Upper lobe of right lung (tissue), 1 donor: ENCODE results near the gene FAM163B. TPM values are rescaled to one million over a fixed set of nuclear protein-coding genes. Genes with fewer than 3 reads are reported as not detected.

Source experiments
- ATAC-seq: fragments of 200-7000 bp; cut with Tn5 transposase; one replicate; pipeline ENCODE4 v1.9.1; 2020; ENCODE audit warnings: mild to moderate bottlenecking, moderate library complexity
- DNase-seq: peaks from one replicate; pipeline ENCODE4 v3.0.0-alpha.2; 2020
- H3K27ac ChIP-seq: fragments of 200-600 bp; one replicate; pipeline ENCODE4 v1.8.0; 2022
- H3K27me3 ChIP-seq: fragments of 200-600 bp; one replicate; pipeline ENCODE4 v1.8.0; 2022; ENCODE audit warnings: mild to moderate bottlenecking
- H3K36me3 ChIP-seq: fragments of 200-600 bp; one replicate; pipeline ENCODE4 v1.8.0; 2022
- H3K4me1 ChIP-seq: fragments of 200-600 bp; one replicate; pipeline ENCODE4 v1.8.0; 2022
- H3K4me3 ChIP-seq: fragments of 200-600 bp; one replicate; pipeline ENCODE4 v1.8.0; 2022; ENCODE audit warnings: mild to moderate bottlenecking
- H3K9me3 ChIP-seq: fragments of 200-600 bp; one replicate; pipeline ENCODE4 v1.8.0; 2022
- intact Hi-C: fragments of 100-400 bp; cut with DNase I; formaldehyde crosslinking; loops from one replicate; pipeline ENCODE4 v1.11.0; 2022
- total RNA-seq: library from RNA; stranded (reverse); fragmentation: NEBNext Ultra II Directional; extraction: Animal tissue kit (Norgen Biotek cat#: 25700); gene quantifications from one replicate; pipeline ENCODE4 v1.2.1, GENCODE V29; 2021
- TF ChIP-seq, protein P1 (sequence below): fragments of 200-600 bp; IDR thresholded peaks from one replicate; pipeline ENCODE4 v1.8.0; 2022; ENCODE audit warnings: antibody characterized with exemption
- donor health status: DM: no; HTN: yes; CAD: no; lungs with severe emphysema.

Gene FAM163B
- total RNA-seq, 1 donor from 2014 or later, result not detected

DNA sequence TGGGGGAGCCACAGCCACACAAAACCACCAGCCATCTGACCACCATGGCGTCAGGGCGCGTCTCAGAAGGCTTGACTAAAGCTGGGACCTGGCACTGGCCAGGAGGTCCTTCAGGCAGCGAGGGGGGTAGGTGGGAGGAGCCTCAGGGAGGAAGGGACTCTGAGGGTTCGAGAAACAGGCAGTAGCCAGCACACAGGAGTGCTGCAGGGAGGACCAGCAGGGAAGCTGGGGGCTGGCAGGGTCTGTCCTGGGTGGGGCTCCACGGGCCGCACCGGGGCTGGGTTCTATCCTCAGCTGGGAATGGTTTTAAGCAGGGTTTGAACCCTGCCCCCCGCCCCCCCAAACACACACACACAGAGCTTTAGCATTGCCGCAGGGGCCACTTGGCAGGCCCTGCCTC, 7.4 kb downstream of the FAM163B start:
- H3K36me3 ChIP-seq, result no peaks in the 10 kb centered on the region
- intact Hi-C loops, result no loop called here
- TF ChIP-seq, protein P1, sequence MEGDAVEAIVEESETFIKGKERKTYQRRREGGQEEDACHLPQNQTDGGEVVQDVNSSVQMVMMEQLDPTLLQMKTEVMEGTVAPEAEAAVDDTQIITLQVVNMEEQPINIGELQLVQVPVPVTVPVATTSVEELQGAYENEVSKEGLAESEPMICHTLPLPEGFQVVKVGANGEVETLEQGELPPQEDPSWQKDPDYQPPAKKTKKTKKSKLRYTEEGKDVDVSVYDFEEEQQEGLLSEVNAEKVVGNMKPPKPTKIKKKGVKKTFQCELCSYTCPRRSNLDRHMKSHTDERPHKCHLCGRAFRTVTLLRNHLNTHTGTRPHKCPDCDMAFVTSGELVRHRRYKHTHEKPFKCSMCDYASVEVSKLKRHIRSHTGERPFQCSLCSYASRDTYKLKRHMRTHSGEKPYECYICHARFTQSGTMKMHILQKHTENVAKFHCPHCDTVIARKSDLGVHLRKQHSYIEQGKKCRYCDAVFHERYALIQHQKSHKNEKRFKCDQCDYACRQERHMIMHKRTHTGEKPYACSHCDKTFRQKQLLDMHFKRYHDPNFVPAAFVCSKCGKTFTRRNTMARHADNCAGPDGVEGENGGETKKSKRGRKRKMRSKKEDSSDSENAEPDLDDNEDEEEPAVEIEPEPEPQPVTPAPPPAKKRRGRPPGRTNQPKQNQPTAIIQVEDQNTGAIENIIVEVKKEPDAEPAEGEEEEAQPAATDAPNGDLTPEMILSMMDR, result no peak
- H3K27ac ChIP-seq, result no peak overlapping the region
- no peaks in the 10 kb centered on the region for H3K4me1 ChIP-seq
- no peak for ATAC-seq
- H3K9me3 ChIP-seq, result peaks cover 6% of the 10 kb centered on the region
- no peak overlapping the region for H3K4me3 ChIP-seq
- peaks cover 5% of the 10 kb centered on the region for H3K27me3 ChIP-seq
- no peak for DNase-seq

DNA sequence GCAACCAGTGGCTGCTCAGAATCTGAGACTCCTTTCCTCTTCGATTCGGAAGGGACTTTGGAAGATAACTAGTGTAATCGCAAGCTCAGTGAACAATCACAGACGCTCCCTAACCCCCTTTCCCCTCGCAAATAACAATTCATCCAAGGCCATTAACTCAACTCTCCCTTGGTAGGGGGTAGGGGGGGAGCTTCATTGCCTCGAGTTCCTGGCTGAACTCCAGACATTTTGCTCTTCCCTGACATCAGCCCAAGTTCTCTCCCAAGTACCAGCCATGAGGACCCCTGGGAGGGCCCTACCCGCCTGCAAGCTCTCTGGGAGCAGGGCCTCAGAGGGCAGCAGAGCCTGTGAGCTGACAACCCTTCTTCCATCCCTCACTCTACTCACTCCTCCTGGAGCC, 8.4 kb downstream of the FAM163B start:
- no peak for DNase-seq
- TF ChIP-seq, protein P1, result no peak
- Histone ChIP-seq H3K4me1 (no peaks in the 10 kb centered on the region), H3K9me3 (peaks cover 8% of the 10 kb centered on the region), H3K27me3 (no peaks in the 10 kb centered on the region), H3K27ac (no peak overlapping the region), H3K36me3 (no peaks in the 10 kb centered on the region), H3K4me3 (no peak overlapping the region)
- intact Hi-C loops, result no loop called here
- no peak for ATAC-seq

DNA sequence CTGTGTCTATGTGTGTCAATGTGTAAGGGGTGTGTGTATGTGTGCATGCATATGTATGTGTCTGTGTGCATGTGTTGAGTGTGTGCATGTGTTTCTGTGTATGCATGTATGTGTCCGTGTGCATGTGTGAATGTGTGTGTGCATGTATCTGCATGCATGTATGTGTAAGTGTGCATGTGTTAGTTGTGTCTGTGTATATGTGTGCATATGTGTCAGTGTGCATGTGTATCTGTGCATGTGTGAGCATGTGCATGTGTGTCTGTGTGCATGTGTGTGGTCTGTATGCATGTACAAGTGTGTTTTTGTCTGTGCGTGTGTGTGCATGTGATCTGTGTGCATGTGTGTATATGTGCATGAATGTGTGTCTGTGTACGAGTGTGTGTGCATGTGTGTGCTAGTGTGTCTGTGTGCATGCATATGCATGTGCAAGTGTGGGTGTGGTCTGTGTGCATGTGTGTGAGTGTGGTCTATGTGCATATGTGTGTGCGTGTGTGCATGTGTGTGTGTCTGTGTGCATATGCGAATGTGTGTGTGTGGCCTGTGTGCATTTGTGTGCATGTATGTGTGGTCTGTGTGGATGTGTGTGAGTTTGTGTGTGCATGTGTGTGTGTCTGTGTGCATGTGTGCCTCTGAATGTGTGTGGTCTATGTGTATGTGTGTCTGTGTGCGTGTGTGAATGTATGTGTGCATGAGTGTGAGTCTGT, 9.6 kb downstream of the FAM163B start:
- Histone ChIP-seq H3K4me3 (no peak overlapping the region), H3K27ac (no peak overlapping the region), H3K9me3 (peaks cover 8% of the 10 kb centered on the region), H3K36me3 (no peaks in the 10 kb centered on the region), H3K27me3 (no peaks in the 10 kb centered on the region), H3K4me1 (no peaks in the 10 kb centered on the region)
- intact Hi-C loops, result no loop called here
- TF ChIP-seq, protein P1, result no peak
- DNase-seq (no peak), ATAC-seq (no peak)

DNA sequence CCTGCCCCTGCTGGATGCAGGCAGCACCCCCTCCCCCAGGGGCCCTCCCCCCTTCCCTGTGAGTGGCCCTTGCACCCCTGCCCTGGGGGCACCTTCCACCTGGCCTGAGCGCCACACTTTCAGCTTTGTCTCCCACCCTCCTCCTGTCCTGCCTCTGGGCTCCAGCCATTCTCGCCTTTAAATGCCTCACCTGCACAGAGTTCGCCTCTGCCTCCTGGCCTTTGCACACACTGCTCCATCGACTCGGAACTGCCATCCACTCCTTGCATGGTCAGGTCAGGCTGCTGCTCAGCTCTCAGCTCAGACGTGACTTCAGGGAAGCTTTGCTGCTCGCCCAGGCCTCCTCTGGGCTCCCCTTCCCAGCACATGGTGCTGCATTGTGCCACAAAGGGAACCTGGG, 10.2 kb downstream of the FAM163B start:
- ATAC-seq (no peak), DNase-seq (no peak)
- Histone ChIP-seq H3K4me1 (no peaks in the 10 kb centered on the region), H3K36me3 (no peaks in the 10 kb centered on the region), H3K27ac (no peak overlapping the region), H3K4me3 (no peak overlapping the region), H3K27me3 (no peaks in the 10 kb centered on the region), H3K9me3 (peaks cover 8% of the 10 kb centered on the region)
- TF ChIP-seq, protein P1, result no peak
- intact Hi-C loops, result no loop called here

DNA sequence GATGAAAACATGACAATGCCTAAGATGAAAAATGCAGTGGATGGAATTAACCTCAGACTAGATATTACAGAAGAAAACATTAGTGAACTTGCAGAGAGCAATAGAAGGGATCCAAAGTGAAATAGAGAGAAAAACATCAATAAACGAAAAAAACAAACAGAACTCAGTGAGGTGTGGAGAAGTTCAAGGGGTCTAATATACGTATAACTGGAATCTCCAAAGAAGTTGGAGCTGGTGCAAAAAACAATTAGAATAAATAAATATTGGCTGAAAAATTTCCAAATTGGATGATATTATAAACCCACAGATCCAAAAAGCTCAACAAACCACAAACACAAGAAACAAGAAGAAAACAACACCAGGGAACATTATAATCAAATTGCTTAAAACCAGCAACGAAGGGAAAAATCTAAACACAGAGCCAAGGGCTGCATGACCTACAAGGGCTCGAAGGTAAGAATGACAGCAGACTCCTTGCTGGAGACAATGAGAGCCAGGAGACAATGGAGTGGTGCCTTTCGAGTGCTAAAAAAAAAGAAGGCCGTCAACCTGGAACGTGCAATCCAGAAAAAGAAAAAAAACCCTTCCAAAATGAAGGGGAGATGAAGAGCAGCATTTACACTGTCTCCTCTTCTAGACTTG, 11.8 kb downstream of the FAM163B start:
- TF ChIP-seq, protein P1, result no peak
- Histone ChIP-seq H3K27me3 (no peaks in the 10 kb centered on the region), H3K36me3 (no peaks in the 10 kb centered on the region), H3K9me3 (peaks cover 8% of the 10 kb centered on the region), H3K27ac (no peak overlapping the region), H3K4me3 (no peak overlapping the region), H3K4me1 (no peaks in the 10 kb centered on the region)
- ATAC-seq (no peak), DNase-seq (no peak)
- intact Hi-C loops, result no loop called here
